Measurements from ENCODE around the gene SIGLEC9. TPM values are rescaled to one million over a fixed set of nuclear protein-coding genes. Genes with fewer than 3 reads are reported as not detected.

SIGLEC9 gene
- total and polyA plus RNA-seq, 10 of the 15 experiments (the other 5 are each of a cell fraction or from before 2014, with no cell fraction given) = 0.10 TPM; not detected in 9

DNA sequence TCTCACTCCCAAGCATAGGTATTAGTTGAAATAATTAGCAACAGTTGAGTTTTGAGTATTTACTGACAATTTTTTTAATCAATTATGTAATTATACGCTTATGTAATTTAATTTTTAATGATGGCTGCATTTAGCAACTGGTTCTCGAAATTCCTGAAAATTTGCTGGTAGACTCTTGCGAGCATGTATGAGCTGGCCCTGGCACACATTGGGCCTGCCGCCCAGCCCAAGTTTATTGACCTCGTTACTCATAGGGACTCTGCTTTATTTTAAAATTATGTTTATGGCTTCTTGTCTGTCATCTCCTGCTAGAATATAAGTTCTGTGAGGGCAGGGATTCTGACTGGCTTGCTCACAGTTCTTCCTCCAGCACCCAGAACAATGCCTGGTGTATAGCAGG, 48.7 kb upstream of the SIGLEC9 start:
- WGBS (ENCODE audit: insufficient coverage, insufficient replicate concordance, low lambda C conversion rate, missing lambda C conversion rate) = 36% methylated on average over 5 of the region's 5 CpGs
- in situ Hi-C loops (cut with MboI) (no loop called here), intact Hi-C loops (cut with micrococcal nuclease; ENCODE audit: unreplicated experiment) (no loop called here)
- TF ChIP-seq STAT1 (conservative IDR thresholded peaks at IDR 0.05) (no peak), ZNF207 (IDR thresholded peaks at IDR 0.05; ENCODE audit: borderline replicate concordance) (no peak), KLF5 (IDR thresholded peaks at IDR 0.05; ENCODE audit: partially characterized antibody) (no peak), DPF2 (IDR thresholded peaks at IDR 0.05) (no peak), CHD2 (IDR thresholded peaks at IDR 0.05; ENCODE audit: borderline replicate concordance, low read depth, low read length) (no peak), IRF4 (IDR thresholded peaks at IDR 0.05; ENCODE audit: low read depth, low read length) (no peak), EGR1 (IDR thresholded peaks at IDR 0.05; ENCODE audit: borderline replicate concordance in 1 of 2, low read depth in 2 of 2, low read length in 2 of 2) (no peak), EED (IDR thresholded peaks at IDR 0.05; ENCODE audit: low read depth) (no peak), NBN (IDR thresholded peaks at IDR 0.05) (no peak), ZNF217 (IDR thresholded peaks at IDR 0.05) (no peak), NFYA (IDR thresholded peaks at IDR 0.05; ENCODE audit: borderline replicate concordance, low read depth, low read length) (no peak), SPI1 (IDR thresholded peaks at IDR 0.05; ENCODE audit: borderline replicate concordance, insufficient read depth, low read depth, low read length) (no peak), SMAD1 (IDR thresholded peaks at IDR 0.05; ENCODE audit: low read depth, partially characterized antibody) (no peak), ZSCAN29 (IDR thresholded peaks at IDR 0.05) (no peak), PAX5 (IDR thresholded peaks at IDR 0.05; ENCODE audit: borderline replicate concordance, low read depth, low read length) (no peak)
- TF ChIP-seq, protein P1, sequence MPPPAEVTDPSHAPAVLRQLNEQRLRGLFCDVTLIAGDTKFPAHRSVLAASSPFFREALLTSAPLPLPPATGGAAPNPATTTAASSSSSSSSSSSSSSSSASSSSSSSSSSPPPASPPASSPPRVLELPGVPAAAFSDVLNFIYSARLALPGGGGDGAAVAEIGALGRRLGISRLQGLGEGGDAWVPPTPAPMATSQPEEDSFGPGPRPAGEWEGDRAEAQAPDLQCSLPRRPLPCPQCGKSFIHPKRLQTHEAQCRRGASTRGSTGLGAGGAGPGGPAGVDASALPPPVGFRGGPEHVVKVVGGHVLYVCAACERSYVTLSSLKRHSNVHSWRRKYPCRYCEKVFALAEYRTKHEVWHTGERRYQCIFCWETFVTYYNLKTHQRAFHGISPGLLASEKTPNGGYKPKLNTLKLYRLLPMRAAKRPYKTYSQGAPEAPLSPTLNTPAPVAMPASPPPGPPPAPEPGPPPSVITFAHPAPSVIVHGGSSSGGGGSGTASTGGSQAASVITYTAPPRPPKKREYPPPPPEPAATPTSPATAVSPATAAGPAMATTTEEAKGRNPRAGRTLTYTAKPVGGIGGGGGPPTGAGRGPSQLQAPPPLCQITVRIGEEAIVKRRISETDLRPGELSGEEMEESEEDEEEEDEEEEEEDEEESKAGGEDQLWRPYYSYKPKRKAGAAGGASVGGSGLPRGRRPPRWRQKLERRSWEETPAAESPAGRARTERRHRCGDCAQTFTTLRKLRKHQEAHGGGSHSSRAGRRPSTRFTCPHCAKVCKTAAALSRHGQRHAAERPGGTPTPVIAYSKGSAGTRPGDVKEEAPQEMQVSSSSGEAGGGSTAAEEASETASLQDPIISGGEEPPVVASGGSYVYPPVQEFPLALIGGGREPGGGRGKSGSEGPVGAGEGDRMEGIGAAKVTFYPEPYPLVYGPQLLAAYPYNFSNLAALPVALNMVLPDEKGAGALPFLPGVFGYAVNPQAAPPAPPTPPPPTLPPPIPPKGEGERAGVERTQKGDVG (CRISPR knock-in tag; IDR thresholded peaks at IDR 0.05) = no peak
- TF ChIP-seq, protein P2, sequence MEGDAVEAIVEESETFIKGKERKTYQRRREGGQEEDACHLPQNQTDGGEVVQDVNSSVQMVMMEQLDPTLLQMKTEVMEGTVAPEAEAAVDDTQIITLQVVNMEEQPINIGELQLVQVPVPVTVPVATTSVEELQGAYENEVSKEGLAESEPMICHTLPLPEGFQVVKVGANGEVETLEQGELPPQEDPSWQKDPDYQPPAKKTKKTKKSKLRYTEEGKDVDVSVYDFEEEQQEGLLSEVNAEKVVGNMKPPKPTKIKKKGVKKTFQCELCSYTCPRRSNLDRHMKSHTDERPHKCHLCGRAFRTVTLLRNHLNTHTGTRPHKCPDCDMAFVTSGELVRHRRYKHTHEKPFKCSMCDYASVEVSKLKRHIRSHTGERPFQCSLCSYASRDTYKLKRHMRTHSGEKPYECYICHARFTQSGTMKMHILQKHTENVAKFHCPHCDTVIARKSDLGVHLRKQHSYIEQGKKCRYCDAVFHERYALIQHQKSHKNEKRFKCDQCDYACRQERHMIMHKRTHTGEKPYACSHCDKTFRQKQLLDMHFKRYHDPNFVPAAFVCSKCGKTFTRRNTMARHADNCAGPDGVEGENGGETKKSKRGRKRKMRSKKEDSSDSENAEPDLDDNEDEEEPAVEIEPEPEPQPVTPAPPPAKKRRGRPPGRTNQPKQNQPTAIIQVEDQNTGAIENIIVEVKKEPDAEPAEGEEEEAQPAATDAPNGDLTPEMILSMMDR (IDR thresholded peaks at IDR 0.05 in 2 of 3, conservative IDR thresholded peaks at IDR 0.05 in 1 of 3; ENCODE audit: control insufficient read depth in 2 of 3, extremely low read depth in 1 of 3, insufficient read depth in 1 of 3, low read depth in 3 of 3, low read length in 3 of 3) = no peak
- TF ChIP-seq, protein P3, sequence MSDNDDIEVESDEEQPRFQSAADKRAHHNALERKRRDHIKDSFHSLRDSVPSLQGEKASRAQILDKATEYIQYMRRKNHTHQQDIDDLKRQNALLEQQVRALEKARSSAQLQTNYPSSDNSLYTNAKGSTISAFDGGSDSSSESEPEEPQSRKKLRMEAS (IDR thresholded peaks at IDR 0.05; ENCODE audit: low read depth, low read length) = no peak
- no TSS peak for BruUV-seq (replicated peaks)
- no peak overlapping the region for H3K27ac ChIP-seq (ENCODE audit: control insufficient read depth, insufficient read depth)
- H3K36me3 ChIP-seq (ENCODE audit: control insufficient read depth in 2 of 2, insufficient read depth in 2 of 2, low read length in 1 of 2) = no peaks in the 10 kb centered on the region
- H3K4me2 ChIP-seq (ENCODE audit: control insufficient read depth, insufficient read depth) = no peak overlapping the region
- ChIA-PET POLR2A (no interaction called here), CTCF (interaction anchor here (0.9 kb wide), 1 partner anchor 21 kb away, joined by 3 read pairs; no protein-coding TSS in a partner anchor), RAD21 (ENCODE audit: unreplicated experiment) (no interaction called here), SMC1A (ENCODE audit: uncharacterized antibody, unreplicated experiment) (no interaction called here)
- DNase-seq (ENCODE audit: low read depth, low spot score) (no peak), FAIRE-seq (no peak), ATAC-seq (no peak)
- no peaks in the 10 kb centered on the region for H3K27me3 ChIP-seq (replicated peaks in 1 of 2; ENCODE audit: control insufficient read depth in 2 of 2, insufficient read depth in 2 of 2, low read length in 1 of 2)
- no peaks in the 10 kb centered on the region for H4K20me1 ChIP-seq (ENCODE audit: control insufficient read depth, insufficient read depth)
- H3K9me3 ChIP-seq (replicated peaks; ENCODE audit: control insufficient read depth, insufficient read depth, low read length) = no peaks in the 10 kb centered on the region
- no peak overlapping the region for H2AFZ ChIP-seq (ENCODE audit: control insufficient read depth, low read depth, low read length)
- no peak overlapping the region for H3K4me3 ChIP-seq
- no peak overlapping the region for H3K9ac ChIP-seq (ENCODE audit: control insufficient read depth, insufficient read depth, low read length)
- no peaks in the 10 kb centered on the region for H3K4me1 ChIP-seq (ENCODE audit: control insufficient read depth, insufficient read depth, low read length)
- H3K79me2 ChIP-seq (ENCODE audit: control insufficient read depth, insufficient read depth, low read length) = no peaks in the 10 kb centered on the region
